ENCODE data around the gene FAM114A2.

FAM114A2 gene

GRCh38 chr5:153959134-153959957 is 79.4 kb downstream of the FAM114A2 start:
- Histone ChIP-seq H3K4me1 (peaks cover 14% of the 10 kb centered on the region), H3K36me3 (no peaks in the 10 kb centered on the region), H3K9ac (no peak overlapping the region), H3K9me3 (no peaks in the 10 kb centered on the region), H3K27ac (no peak overlapping the region), H3K4me2 (no peak overlapping the region), H4K20me1 (no peaks in the 10 kb centered on the region), H3K27me3 (no peaks in the 10 kb centered on the region), H3K4me3 (no peak overlapping the region)
- TF ChIP-seq Cebpa-rat (IDR thresholded peaks at IDR 0.05) = no peak

GRCh38 chr5:153957205-153957604 is 81.5 kb downstream of the FAM114A2 start:
- H3K27me3 ChIP-seq = no peaks in the 10 kb centered on the region
- TF ChIP-seq Cebpa-rat (IDR thresholded peaks at IDR 0.05) = no peak

GRCh38 chr5:153953411-153953810 is 85.3 kb downstream of the FAM114A2 start:
- H3K27ac ChIP-seq = no peak overlapping the region
- H4K20me1 ChIP-seq = no peaks in the 10 kb centered on the region
- no peak for TF ChIP-seq Cebpa-rat (IDR thresholded peaks at IDR 0.05)
- no peaks in the 10 kb centered on the region for H3K9me3 ChIP-seq
- H3K36me3 ChIP-seq = no peaks in the 10 kb centered on the region
- H3K27me3 ChIP-seq = no peaks in the 10 kb centered on the region
- H3K9ac ChIP-seq = no peak overlapping the region
- no peak overlapping the region for H3K4me3 ChIP-seq
- no peaks in the 10 kb centered on the region for H3K4me1 ChIP-seq
- H3K4me2 ChIP-seq = no peak overlapping the region

More at GRCh38 chr5:153957205-153957604, 81.5 kb downstream of the FAM114A2 start:
- no peaks in the 10 kb centered on the region for H4K20me1 ChIP-seq
- H3K27ac ChIP-seq = no peak overlapping the region
- H3K4me3 ChIP-seq = no peak overlapping the region
- H3K36me3 ChIP-seq = no peaks in the 10 kb centered on the region
- H3K4me1 ChIP-seq = peaks cover 14% of the 10 kb centered on the region
- no peak overlapping the region for H3K4me2 ChIP-seq
- no peak overlapping the region for H3K9ac ChIP-seq
- no peaks in the 10 kb centered on the region for H3K9me3 ChIP-seq

GRCh38 chr5:153952893-153953292 is 85.8 kb downstream of the FAM114A2 start:
- Histone ChIP-seq H3K27ac (no peak overlapping the region), H3K36me3 (no peaks in the 10 kb centered on the region), H3K9ac (no peak overlapping the region), H3K27me3 (no peaks in the 10 kb centered on the region), H3K9me3 (no peaks in the 10 kb centered on the region), H3K4me3 (no peak overlapping the region), H3K4me1 (no peaks in the 10 kb centered on the region), H3K4me2 (no peak overlapping the region), H4K20me1 (no peaks in the 10 kb centered on the region)
- no peak for TF ChIP-seq Cebpa-rat (IDR thresholded peaks at IDR 0.05)

GRCh38 chr5:153952057-153952456 is 86.7 kb downstream of the FAM114A2 start:
- Histone ChIP-seq H3K27ac (no peak overlapping the region), H3K36me3 (no peaks in the 10 kb centered on the region), H3K9ac (no peak overlapping the region), H3K4me1 (no peaks in the 10 kb centered on the region), H4K20me1 (no peaks in the 10 kb centered on the region), H3K9me3 (no peaks in the 10 kb centered on the region), H3K4me2 (no peak overlapping the region), H3K4me3 (no peak overlapping the region), H3K27me3 (no peaks in the 10 kb centered on the region)
- TF ChIP-seq Cebpa-rat (IDR thresholded peaks at IDR 0.05) = no peak

- no peak for TF ChIP-seq Cebpa-rat (IDR thresholded peaks at IDR 0.05)
- Histone ChIP-seq H3K4me3 (no peak overlapping the region), H3K27ac (no peak overlapping the region), H3K27me3 (no peaks in the 10 kb centered on the region), H4K20me1 (no peaks in the 10 kb centered on the region), H3K36me3 (no peaks in the 10 kb centered on the region), H3K9me3 (peaks cover 65% of the 10 kb centered on the region), H3K9ac (no peak overlapping the region), H3K4me2 (no peak overlapping the region), H3K4me1 (no peaks in the 10 kb centered on the region)
Observed at GRCh38 chr5:153941265-153941664, 97.4 kb downstream of the FAM114A2 start.

Measured in BLaER1 (cell line).